ENCODE data around the gene PDZD8.

DNA sequence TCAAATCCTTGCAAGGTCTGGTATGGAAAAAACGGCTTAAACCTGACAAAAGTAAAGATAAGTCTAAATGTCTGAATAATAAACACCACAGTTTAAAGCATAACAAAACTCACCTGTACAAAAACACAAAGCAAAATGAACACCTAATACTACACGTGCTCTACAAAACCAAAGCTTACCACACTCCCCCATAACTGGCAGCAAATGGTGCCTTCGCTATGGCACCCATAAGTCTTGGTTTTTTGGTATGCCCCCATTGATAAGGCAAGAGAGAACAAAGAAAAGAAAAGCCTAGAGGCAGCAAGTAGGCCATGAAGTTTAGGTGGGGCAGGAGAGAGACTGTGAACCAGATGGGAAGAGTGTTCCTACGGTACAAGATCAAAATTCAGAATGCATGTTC is 34.2 kb downstream of the PDZD8 start:
- TF ChIP-seq, protein P1, sequence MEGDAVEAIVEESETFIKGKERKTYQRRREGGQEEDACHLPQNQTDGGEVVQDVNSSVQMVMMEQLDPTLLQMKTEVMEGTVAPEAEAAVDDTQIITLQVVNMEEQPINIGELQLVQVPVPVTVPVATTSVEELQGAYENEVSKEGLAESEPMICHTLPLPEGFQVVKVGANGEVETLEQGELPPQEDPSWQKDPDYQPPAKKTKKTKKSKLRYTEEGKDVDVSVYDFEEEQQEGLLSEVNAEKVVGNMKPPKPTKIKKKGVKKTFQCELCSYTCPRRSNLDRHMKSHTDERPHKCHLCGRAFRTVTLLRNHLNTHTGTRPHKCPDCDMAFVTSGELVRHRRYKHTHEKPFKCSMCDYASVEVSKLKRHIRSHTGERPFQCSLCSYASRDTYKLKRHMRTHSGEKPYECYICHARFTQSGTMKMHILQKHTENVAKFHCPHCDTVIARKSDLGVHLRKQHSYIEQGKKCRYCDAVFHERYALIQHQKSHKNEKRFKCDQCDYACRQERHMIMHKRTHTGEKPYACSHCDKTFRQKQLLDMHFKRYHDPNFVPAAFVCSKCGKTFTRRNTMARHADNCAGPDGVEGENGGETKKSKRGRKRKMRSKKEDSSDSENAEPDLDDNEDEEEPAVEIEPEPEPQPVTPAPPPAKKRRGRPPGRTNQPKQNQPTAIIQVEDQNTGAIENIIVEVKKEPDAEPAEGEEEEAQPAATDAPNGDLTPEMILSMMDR (conservative IDR thresholded peaks at IDR 0.05; ENCODE audit: low read depth, low read length) = no peak
- no peak for TF ChIP-seq EZH2phosphoT487 (IDR thresholded peaks at IDR 0.05; ENCODE audit: borderline replicate concordance, low read length)
- TF ChIP-seq EZH2 (IDR thresholded peaks at IDR 0.05; ENCODE audit: low read length, unreplicated experiment) = no peak
